ENCODE measurements around the gene GUCY2F.

The GUCY2F gene

DNA sequence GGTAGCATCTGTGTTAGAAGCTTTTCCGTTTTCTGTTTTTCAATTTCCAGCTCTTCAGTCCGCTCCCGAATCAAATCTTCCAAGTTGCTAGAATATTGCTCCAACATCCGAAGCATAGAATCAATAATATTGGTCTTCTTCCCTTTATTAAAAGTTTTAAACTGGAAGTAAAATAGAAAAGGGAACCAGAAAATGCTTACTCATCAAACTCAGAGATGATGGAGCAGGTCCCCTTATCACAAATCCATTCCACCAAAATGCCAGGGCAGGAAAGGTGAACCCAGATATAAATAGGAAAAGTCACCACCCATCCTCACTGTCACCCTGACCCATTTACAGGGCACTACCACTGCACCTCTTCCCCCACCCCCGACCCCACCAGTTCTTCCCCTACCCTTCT lies 89.0 kb downstream of the GUCY2F start:
- no peak for DNase-seq (ENCODE audit: low spot score)
- in situ Hi-C loops (cut with MboI; ENCODE audit: low sequenced_read_pairs, unreplicated experiment) = loop anchor here (25.0 kb wide), 2 partner anchors 706 to 806 kb away; no protein-coding TSS in a partner anchor
- TF ChIP-seq, protein P1, sequence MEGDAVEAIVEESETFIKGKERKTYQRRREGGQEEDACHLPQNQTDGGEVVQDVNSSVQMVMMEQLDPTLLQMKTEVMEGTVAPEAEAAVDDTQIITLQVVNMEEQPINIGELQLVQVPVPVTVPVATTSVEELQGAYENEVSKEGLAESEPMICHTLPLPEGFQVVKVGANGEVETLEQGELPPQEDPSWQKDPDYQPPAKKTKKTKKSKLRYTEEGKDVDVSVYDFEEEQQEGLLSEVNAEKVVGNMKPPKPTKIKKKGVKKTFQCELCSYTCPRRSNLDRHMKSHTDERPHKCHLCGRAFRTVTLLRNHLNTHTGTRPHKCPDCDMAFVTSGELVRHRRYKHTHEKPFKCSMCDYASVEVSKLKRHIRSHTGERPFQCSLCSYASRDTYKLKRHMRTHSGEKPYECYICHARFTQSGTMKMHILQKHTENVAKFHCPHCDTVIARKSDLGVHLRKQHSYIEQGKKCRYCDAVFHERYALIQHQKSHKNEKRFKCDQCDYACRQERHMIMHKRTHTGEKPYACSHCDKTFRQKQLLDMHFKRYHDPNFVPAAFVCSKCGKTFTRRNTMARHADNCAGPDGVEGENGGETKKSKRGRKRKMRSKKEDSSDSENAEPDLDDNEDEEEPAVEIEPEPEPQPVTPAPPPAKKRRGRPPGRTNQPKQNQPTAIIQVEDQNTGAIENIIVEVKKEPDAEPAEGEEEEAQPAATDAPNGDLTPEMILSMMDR (IDR thresholded peaks at IDR 0.05; ENCODE audit: borderline replicate concordance, control extremely low read depth, extremely low read depth, insufficient read depth, missing control alignments) = no peak

- TF ChIP-seq, protein P1 (IDR thresholded peaks at IDR 0.05; ENCODE audit: borderline replicate concordance, control extremely low read depth, extremely low read depth, insufficient read depth, missing control alignments) = no peak
- DNase-seq (ENCODE audit: low spot score) = no peak
- in situ Hi-C loops (cut with MboI; ENCODE audit: low sequenced_read_pairs, unreplicated experiment) = loop anchor here (25.0 kb wide), 2 partner anchors 703 to 803 kb away; no protein-coding TSS in a partner anchor
Observed at GRCh38 chrX:109390556-109390955, 91.3 kb downstream of the GUCY2F start.

GRCh38 chrX:109389917-109390316 lies 92.0 kb downstream of the GUCY2F start:
- no peak for DNase-seq (ENCODE audit: low spot score)
- TF ChIP-seq, protein P1 (IDR thresholded peaks at IDR 0.05; ENCODE audit: borderline replicate concordance, control extremely low read depth, extremely low read depth, insufficient read depth, missing control alignments) = no peak
- in situ Hi-C loops (cut with MboI; ENCODE audit: low sequenced_read_pairs, unreplicated experiment) = loop anchor here (25.0 kb wide), 2 partner anchors 703 to 803 kb away; no protein-coding TSS in a partner anchor

GRCh38 chrX:109384699-109385098 lies 97.2 kb downstream of the GUCY2F start:
- in situ Hi-C loops (cut with MboI; ENCODE audit: low sequenced_read_pairs, unreplicated experiment) = loop anchor here (25.0 kb wide), 2 partner anchors 697 to 797 kb away; no protein-coding TSS in a partner anchor
- TF ChIP-seq, protein P1 (IDR thresholded peaks at IDR 0.05; ENCODE audit: borderline replicate concordance, control extremely low read depth, extremely low read depth, insufficient read depth, missing control alignments) = peak; percentile 30
- no peak for DNase-seq (ENCODE audit: low spot score)

DNA sequence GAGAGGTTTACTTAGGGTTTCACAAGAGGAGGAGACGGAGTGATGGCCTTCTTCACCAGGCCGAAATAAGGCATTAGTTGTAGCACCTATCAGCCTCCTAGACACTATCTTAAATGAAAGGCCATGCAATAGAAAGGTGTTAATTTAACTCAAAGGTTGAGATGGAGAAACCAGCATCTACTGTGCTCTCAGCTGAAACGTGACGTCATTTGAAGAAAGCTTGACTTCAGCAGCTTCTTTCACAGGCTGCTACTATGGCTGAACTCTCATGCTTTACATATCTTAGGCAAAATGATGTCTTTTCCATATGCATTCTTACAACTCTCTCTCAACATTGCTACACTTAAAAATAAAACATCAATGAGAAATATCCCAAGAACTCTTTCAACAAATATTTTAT lies 99.6 kb downstream of the GUCY2F start:
- TF ChIP-seq, protein P1 (IDR thresholded peaks at IDR 0.05; ENCODE audit: borderline replicate concordance, control extremely low read depth, extremely low read depth, insufficient read depth, missing control alignments) = no peak
- in situ Hi-C loops (cut with MboI; ENCODE audit: low sequenced_read_pairs, unreplicated experiment) = loop anchor here (25.0 kb wide), 2 partner anchors 695 to 795 kb away; no protein-coding TSS in a partner anchor
- no peak for DNase-seq (ENCODE audit: low spot score)

- in situ Hi-C loops (cut with MboI; ENCODE audit: low sequenced_read_pairs, unreplicated experiment) = loop anchor here (25.0 kb wide), 2 partner anchors 691 to 791 kb away; no protein-coding TSS in a partner anchor
- DNase-seq (ENCODE audit: low spot score) = no peak
- TF ChIP-seq, protein P1 (IDR thresholded peaks at IDR 0.05; ENCODE audit: borderline replicate concordance, control extremely low read depth, extremely low read depth, insufficient read depth, missing control alignments) = no peak
Observed at GRCh38 chrX:109378281-109378680, 103.6 kb downstream of the GUCY2F start.

Measured in GM13976 (cell line).